Kidney epithelial cell (primary cell): ENCODE data around the gene LRFN4. TPM values are rescaled to one million over a fixed set of nuclear protein-coding genes. Genes with fewer than 3 reads are reported as not detected.

Experiments used
- DNase-seq: peaks from one replicate; pipeline ENCODE4 v3.0.0-alpha.2; 2010; ENCODE audit warnings: low read depth
- H3K27me3 ChIP-seq: 2 replicates; pipeline ENCODE4 v1.6.0; 2011; ENCODE audit warnings: low read length; ENCODE audit not compliant: control insufficient read depth, insufficient read depth
- H3K36me3 ChIP-seq: 2 replicates; pipeline ENCODE4 v1.5.1; 2011; ENCODE audit warnings: low read length; ENCODE audit not compliant: control insufficient read depth, insufficient read depth
- H3K4me3 ChIP-seq: 2 replicates; pipeline ENCODE4 v1.5.1; 2011; ENCODE audit warnings: low read depth, mild to moderate bottlenecking, control low read depth, low read length
- total RNA-seq: library from RNA; depleted of rRNA; stranded (reverse); fragments of >200 nt; gene quantifications from 2 replicates; pipeline ENCODE4 v1.2.3, GENCODE V29; 2015
- TF ChIP-seq, protein P1 (sequence below): IDR thresholded peaks from 2 replicates; pipeline ENCODE4 v1.5.1; 2011; ENCODE audit warnings: mild to moderate bottlenecking, moderate library complexity, low read length, control low read depth, inconsistent platforms; ENCODE audit not compliant: insufficient read depth, poor library complexity, severe bottlenecking

The LRFN4 gene
- total RNA-seq, 1 donor from 2014 or later: 53.5 TPM

DNA sequence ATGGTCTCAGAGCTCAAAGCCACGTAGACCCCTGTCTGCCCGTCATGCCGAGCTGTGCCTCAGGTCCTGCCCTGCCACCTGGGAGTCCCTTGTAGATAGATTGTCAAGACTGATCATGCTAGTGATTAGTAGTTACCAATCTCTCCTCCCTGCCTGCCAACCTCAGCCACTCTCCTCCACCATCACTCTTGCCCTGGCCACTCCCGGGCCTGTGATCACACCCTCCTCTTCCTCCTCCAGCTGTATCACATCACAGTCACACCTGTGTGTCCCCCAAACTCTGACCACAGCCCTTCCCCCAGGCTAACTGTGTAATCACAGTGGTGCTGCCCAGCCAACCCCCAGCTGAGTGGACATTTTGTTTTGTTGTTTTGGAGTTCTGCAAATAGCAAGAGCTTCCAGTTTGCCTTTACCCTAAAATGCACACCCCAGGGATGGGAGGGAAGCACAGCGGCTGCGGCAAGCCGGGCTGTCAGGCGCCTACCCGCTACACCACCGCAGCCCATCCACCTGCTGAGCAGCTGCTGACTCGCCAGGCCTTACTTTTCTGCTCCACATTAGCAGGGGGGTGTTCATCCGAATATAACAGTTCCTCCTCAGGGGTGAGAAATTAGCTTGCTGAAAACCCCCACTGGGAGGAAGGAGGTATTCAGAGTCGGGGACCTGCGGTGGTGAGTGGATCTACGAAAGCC lies 45.8 kb downstream of the LRFN4 start:
- Histone ChIP-seq H3K4me3 (no peak overlapping the region), H3K27me3 (no peaks in the 10 kb centered on the region), H3K36me3 (no peaks in the 10 kb centered on the region)
- no peak for DNase-seq
- TF ChIP-seq, protein P1, sequence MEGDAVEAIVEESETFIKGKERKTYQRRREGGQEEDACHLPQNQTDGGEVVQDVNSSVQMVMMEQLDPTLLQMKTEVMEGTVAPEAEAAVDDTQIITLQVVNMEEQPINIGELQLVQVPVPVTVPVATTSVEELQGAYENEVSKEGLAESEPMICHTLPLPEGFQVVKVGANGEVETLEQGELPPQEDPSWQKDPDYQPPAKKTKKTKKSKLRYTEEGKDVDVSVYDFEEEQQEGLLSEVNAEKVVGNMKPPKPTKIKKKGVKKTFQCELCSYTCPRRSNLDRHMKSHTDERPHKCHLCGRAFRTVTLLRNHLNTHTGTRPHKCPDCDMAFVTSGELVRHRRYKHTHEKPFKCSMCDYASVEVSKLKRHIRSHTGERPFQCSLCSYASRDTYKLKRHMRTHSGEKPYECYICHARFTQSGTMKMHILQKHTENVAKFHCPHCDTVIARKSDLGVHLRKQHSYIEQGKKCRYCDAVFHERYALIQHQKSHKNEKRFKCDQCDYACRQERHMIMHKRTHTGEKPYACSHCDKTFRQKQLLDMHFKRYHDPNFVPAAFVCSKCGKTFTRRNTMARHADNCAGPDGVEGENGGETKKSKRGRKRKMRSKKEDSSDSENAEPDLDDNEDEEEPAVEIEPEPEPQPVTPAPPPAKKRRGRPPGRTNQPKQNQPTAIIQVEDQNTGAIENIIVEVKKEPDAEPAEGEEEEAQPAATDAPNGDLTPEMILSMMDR: no peak

DNA sequence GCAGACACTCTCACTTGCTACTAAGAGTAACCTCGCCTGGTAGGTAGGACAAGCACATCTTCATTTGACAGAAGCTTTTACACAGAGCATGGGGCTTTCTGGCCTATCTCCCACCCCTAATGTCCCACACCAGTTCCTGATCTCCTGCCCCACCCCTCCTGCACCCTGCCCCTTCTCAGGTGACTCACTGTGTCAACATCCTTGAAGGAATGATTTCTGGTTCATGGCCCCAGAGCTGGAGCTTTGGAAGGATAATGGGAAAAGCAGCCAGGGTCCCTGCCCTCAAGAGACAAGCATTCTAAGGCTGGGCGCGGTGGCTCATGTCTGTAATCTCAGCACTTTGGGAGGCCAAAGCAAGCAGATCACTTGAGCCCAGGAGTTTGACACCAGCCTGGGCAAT lies 47.2 kb downstream of the LRFN4 start:
- no peak for DNase-seq
- Histone ChIP-seq H3K36me3 (no peaks in the 10 kb centered on the region), H3K27me3 (no peaks in the 10 kb centered on the region), H3K4me3 (no peak overlapping the region)
- TF ChIP-seq, protein P1: no peak

DNA sequence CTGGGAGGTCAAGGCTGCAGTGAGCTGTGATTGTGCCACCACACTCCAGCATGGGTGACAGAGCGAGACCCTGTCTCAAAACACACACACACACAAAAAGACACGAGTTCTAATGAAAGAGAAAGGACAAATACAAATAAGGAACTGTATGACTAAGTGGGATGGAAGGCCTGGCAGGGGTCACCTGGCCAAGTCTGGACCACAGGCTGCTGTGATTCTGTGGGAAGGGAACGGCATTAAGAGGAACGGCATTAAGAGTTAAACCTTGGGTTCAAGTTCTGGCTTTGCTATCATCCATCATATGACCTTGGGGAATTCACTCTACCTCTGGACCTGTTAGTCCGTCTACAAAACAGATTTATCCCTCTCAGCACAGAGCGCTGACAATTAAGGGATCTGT lies 47.7 kb downstream of the LRFN4 start:
- TF ChIP-seq, protein P1: no peak
- no peaks in the 10 kb centered on the region for H3K36me3 ChIP-seq
- no peaks in the 10 kb centered on the region for H3K27me3 ChIP-seq
- no peak overlapping the region for H3K4me3 ChIP-seq
- no peak for DNase-seq

DNA sequence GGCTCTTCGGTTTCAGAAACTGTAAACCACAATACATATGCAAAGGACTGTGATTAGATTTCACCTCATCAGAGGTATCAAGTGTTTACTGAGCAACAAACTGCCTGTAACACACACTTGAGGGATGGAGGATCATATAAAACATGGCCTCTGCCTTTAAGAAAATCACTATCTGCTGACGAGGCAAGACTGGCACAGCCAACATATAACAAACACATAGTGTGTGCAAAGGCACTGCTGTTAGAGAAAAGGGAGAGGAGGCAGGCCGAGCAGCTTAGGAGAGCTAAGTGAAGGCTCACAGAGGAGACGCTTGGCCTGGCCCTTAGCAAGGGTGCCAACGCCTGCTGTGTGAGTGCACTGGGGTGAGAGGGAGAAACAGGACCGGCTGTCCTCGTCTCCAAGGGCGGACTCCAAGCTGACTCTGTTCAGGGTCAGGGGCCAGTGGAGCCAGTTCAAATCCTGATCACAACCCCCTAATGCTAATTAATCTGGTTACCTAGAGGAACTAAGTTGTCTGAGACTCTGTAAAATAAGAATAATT lies 48.2 kb downstream of the LRFN4 start:
- no peaks in the 10 kb centered on the region for H3K36me3 ChIP-seq
- H3K27me3 ChIP-seq: no peaks in the 10 kb centered on the region
- H3K4me3 ChIP-seq: no peak overlapping the region
- TF ChIP-seq, protein P1: no peak
- DNase-seq: no peak

DNA sequence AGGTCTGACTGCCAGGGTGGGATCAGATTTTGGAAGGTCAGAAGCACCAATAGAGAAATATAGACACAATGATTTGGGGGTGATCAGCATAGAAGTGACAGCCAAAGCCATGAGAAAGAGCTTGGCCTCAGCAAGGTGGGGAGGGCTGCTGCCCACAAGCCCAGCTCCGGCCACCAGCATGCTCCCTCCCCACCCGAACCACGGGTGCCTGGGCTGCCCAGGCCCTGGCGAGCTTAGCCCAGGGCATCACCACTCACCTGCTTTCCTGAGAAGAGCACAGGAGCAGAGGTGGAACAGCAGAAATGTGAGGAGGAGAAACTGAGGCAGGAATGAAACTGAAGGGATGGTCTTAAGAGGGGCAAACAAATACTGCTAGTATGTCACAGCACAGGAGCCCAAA lies 48.8 kb downstream of the LRFN4 start:
- DNase-seq: no peak
- no peak overlapping the region for H3K4me3 ChIP-seq
- TF ChIP-seq, protein P1: no peak
- H3K36me3 ChIP-seq: no peaks in the 10 kb centered on the region
- H3K27me3 ChIP-seq: no peaks in the 10 kb centered on the region
